SK-N-SH (cell line): ENCODE data around the gene FXYD5.
"Not testable (repeated sequence)": the region's sequence is repeated elsewhere in the genome, so short reads cannot be mapped to it uniquely, and the experiment has no call there.

Experiments
- FOSL2 ChIP-seq: IDR thresholded peaks from 2 replicates; pipeline ENCODE4 v1.4.0; 2012; ENCODE audit warnings: low read depth, mild to moderate bottlenecking, moderate library complexity, borderline replicate concordance
- MEF2A ChIP-seq: IDR thresholded peaks from 2 replicates; pipeline ENCODE4 v1.4.0; 2012; ENCODE audit warnings: low read depth, borderline replicate concordance
- NFIC ChIP-seq: IDR thresholded peaks from 2 replicates; pipeline ENCODE4 v1.4.0; 2012; ENCODE audit warnings: borderline replicate concordance
- NRF1 ChIP-seq: IDR thresholded peaks from 2 replicates; pipeline ENCODE4 v1.6.1; 2012; ENCODE audit warnings: low read depth, mild to moderate bottlenecking, low read length
- SMC3 ChIP-seq: IDR thresholded peaks from 2 replicates; pipeline ENCODE4 v1.6.1; 2012; ENCODE audit warnings: low read depth, low read length, improper control_type of control experiment
- TAF1 ChIP-seq: IDR thresholded peaks from 2 replicates; pipeline ENCODE4 v1.6.1; 2012; ENCODE audit warnings: low read depth, mild to moderate bottlenecking, low read length, moderate library complexity, borderline replicate concordance
- TCF12 ChIP-seq: IDR thresholded peaks from 2 replicates; pipeline ENCODE4 v1.4.0; 2012
- YY1 ChIP-seq: IDR thresholded peaks from 2 replicates; pipeline ENCODE4 v1.4.0; 2012; ENCODE audit warnings: low read depth, mild to moderate bottlenecking
- TF ChIP-seq, protein P1 (sequence below): fragments of 200-600 bp; sonication (generic); IDR thresholded peaks from 2 replicates; pipeline ENCODE4 v1.6.1; 2017; ENCODE audit warnings: antibody characterized with exemption, mild to moderate bottlenecking, moderate library complexity
- TF ChIP-seq, protein P2 (sequence below): IDR thresholded peaks from 2 replicates; pipeline ENCODE4 v1.6.1; 2012; ENCODE audit warnings: mild to moderate bottlenecking, low read depth, low read length, moderate library complexity
- TF ChIP-seq, protein P3 (sequence below): IDR thresholded peaks from 2 replicates; pipeline ENCODE4 v1.4.0; 2012; ENCODE audit warnings: low read depth

DNA sequence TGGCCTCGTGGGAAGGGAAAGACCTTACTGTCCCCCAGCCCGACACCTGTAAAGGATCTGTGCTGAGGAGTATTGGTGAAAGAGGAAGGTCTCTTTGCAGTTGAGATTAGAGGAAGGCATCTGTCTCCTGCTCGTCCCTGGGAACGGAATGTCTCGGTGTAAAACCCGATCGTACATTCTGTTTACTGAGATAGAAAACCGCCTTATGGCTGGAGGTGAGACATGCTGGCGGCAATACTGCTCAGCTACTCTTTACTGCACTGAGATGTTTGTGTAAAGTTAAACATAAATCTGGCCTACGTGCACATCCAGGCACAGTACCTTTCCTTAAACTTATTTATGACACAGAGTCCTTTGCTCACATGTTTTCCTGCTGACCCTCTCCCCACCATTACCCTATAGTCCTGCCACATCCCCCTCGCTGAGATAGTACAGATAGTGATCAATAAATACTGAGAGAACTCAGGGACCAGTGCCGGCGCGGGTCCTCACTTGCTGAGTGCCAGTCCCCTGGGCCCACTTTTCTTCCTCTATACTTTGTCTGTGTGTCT is 24.7 kb upstream of the FXYD5 start:
- TF ChIP-seq, protein P1, sequence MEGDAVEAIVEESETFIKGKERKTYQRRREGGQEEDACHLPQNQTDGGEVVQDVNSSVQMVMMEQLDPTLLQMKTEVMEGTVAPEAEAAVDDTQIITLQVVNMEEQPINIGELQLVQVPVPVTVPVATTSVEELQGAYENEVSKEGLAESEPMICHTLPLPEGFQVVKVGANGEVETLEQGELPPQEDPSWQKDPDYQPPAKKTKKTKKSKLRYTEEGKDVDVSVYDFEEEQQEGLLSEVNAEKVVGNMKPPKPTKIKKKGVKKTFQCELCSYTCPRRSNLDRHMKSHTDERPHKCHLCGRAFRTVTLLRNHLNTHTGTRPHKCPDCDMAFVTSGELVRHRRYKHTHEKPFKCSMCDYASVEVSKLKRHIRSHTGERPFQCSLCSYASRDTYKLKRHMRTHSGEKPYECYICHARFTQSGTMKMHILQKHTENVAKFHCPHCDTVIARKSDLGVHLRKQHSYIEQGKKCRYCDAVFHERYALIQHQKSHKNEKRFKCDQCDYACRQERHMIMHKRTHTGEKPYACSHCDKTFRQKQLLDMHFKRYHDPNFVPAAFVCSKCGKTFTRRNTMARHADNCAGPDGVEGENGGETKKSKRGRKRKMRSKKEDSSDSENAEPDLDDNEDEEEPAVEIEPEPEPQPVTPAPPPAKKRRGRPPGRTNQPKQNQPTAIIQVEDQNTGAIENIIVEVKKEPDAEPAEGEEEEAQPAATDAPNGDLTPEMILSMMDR, result not testable (repeated sequence)
- TF ChIP-seq FOSL2, TCF12, NRF1, YY1, TAF1, MEF2A, NFIC, SMC3: not testable (repeated sequence)
- TF ChIP-seq, protein P2, sequence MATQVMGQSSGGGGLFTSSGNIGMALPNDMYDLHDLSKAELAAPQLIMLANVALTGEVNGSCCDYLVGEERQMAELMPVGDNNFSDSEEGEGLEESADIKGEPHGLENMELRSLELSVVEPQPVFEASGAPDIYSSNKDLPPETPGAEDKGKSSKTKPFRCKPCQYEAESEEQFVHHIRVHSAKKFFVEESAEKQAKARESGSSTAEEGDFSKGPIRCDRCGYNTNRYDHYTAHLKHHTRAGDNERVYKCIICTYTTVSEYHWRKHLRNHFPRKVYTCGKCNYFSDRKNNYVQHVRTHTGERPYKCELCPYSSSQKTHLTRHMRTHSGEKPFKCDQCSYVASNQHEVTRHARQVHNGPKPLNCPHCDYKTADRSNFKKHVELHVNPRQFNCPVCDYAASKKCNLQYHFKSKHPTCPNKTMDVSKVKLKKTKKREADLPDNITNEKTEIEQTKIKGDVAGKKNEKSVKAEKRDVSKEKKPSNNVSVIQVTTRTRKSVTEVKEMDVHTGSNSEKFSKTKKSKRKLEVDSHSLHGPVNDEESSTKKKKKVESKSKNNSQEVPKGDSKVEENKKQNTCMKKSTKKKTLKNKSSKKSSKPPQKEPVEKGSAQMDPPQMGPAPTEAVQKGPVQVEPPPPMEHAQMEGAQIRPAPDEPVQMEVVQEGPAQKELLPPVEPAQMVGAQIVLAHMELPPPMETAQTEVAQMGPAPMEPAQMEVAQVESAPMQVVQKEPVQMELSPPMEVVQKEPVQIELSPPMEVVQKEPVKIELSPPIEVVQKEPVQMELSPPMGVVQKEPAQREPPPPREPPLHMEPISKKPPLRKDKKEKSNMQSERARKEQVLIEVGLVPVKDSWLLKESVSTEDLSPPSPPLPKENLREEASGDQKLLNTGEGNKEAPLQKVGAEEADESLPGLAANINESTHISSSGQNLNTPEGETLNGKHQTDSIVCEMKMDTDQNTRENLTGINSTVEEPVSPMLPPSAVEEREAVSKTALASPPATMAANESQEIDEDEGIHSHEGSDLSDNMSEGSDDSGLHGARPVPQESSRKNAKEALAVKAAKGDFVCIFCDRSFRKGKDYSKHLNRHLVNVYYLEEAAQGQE, result not testable (repeated sequence)
- TF ChIP-seq, protein P3, sequence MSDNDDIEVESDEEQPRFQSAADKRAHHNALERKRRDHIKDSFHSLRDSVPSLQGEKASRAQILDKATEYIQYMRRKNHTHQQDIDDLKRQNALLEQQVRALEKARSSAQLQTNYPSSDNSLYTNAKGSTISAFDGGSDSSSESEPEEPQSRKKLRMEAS, result not testable (repeated sequence)
